Islet of Langerhans (tissue), 1 donor: ENCODE measurements around the gene MPDZ.
A peak's percentile ranks its signal among the peaks of the same experiment; 100 is the strongest.

ENCODE experiments used
- FAIRE-seq: peaks from one replicate; lab custom pipeline; 2011; peaks lifted over from hg19 to GRCh38; lab: Jason Lieb, UNC

The MPDZ gene

DNA sequence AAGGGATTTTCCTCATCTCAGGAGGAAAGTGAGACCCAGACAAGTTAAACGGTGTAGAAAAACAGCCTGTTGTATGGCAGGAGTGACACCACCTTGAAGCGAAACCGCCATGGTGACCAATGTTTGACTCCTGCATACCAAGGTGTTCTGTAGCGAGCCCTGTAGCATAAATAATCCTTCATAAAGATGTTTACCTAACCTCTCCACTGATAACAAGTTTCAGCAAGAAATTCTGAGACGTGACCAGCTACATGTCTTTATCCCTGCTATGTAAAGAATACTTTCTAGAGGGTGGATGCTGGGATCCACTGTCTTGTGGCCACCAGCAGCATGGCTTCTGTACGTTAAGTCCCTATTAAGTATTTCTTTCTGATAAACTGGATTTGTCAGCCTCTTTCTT is 148.1 kb downstream of the MPDZ start:
- FAIRE-seq, result no peak

DNA sequence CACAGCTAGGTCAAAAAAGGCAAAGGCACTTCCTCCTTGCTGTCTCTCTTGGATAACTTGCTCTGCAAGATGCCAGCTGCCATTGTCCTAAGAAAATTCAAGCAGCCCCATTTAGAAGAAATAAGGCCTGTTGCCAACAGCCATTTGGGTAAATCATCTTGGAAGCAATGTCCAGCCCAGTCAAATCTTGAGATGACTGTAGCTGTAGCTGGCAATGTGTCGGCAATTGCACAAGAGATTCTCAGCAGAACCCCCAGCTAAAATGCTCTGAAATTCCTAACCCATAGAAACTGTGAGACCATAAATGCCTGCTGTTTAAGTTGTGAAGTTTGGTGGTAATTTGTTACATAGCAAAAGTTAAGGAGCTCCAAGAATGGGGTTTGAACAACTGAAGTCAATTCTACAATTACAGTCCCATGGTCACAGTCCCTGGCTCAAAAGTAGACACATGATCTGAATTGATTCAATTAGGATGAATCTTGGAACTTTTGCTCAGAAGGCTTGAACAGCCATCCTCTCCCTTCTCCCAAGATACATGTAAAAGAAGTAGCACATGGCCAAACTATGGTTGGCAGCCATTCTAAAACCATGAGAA is 151.1 kb downstream of the MPDZ start:
- FAIRE-seq, result no peak

GRCh38 chr9:13127131-13127530 is 152.4 kb downstream of the MPDZ start:
- FAIRE-seq, result no peak

GRCh38 chr9:13125261-13125660 is 154.2 kb downstream of the MPDZ start:
- FAIRE-seq, result no peak

GRCh38 chr9:13122756-13123369 is 156.6 kb downstream of the MPDZ start:
- no peak for FAIRE-seq

GRCh38 chr9:13118313-13118712 is 161.2 kb downstream of the MPDZ start:
- no peak for FAIRE-seq

- no peak for FAIRE-seq
Observed at GRCh38 chr9:13116292-13116691, 163.2 kb downstream of the MPDZ start.

GRCh38 chr9:13113751-13114150 is 165.7 kb downstream of the MPDZ start:
- FAIRE-seq, result no peak

DNA sequence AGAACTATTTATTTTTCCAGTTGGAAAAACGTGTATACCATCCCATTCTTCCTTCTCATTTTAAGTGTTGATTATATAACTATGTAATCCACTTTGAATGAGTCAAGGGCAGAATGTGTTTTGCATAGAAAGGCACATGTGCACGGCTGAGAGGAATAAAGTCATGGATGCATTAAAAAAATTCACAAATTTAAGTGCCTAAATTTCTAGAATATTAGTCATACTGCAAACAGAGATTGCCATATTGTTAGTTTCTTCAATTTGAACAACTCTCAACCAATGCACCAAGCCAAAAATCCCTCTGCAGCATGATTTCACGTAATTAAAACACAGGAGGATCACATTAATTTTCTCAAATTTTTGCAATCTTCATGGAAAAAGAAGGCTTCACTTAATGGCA is 166.3 kb downstream of the MPDZ start:
- no peak for FAIRE-seq

- FAIRE-seq, result no peak
Observed at GRCh38 chr9:13111778-13112177, 167.7 kb downstream of the MPDZ start.

DNA sequence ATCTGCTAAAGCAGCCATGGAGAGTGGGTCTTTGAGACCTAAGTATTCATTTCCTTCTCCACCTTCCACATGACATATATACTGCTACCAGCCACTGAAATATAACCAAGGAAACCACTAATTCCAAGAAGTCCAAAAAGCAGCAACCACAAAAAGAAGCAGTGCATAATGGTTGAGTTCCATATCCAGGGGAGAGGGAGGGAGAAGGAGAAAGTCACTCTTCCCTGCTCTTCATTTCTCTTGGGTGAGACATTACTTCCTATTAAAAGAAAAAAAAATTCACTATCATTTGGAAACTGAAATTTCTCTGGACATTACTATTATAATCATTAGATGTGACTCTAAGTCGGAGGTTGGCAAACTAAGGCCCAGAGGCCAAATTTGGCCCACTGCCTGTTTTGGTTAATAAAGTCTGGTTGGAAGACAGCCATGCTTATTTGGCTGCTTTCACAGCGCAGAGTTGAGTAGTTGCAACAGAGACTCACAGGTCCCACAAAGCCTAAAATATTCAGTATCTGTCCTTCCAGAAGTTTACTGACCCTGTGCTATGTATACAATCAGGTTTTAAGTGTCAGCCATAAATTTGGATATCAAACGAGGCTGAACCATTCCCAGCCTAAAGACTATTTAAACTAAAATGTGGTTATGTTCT is 168.6 kb downstream of the MPDZ start:
- no peak for FAIRE-seq

DNA sequence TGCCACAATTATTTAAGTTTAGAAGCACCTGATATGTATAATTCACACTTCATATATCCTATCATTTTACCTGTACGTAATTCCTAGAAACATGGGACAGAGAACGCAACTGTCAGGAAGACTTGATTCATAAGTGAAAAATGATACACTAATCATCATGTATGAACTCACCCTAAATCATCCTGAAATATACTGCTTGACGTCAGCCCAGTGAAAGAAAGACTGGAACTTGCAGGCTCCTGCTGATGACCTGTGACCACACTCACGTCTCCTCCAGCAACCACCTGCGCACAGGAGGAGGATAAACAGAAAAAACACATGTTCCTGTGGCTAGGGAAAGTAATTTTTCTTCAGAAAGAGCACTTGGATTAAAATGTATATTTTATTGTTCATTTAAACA is 169.7 kb downstream of the MPDZ start:
- no peak for FAIRE-seq

GRCh38 chr9:13107008-13107407 is 172.5 kb downstream of the MPDZ start:
- FAIRE-seq, result no peak

DNA sequence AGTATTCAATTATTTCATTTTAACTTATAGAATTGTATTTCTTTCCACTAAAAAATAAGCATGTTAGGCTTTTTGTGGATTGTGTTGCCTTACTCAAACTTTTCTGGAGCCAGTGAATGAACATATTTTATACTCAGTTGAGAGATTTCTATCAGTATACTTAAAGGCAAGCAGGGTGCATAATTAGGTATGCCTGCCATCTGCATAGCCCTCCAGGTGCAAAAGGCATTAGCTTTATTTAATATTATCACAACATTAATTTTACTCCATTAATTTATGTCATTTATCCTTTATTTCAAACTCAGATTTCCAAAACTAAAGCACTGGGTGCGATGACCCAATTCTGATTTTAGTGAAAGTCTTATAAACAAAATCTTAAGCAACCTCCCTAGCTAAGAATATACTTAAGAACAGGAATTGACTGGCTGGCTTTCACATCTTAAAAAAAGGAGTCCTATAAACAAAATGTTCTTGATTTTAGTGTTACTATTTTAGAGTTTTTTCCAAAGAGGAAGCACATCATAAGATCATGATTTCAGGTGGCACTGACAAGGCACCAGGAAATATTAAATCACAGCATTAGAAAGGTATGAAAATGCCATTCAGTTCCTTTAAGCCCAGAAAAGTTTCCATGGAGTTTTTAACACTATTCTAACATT is 178.4 kb downstream of the MPDZ start:
- no peak for FAIRE-seq

DNA sequence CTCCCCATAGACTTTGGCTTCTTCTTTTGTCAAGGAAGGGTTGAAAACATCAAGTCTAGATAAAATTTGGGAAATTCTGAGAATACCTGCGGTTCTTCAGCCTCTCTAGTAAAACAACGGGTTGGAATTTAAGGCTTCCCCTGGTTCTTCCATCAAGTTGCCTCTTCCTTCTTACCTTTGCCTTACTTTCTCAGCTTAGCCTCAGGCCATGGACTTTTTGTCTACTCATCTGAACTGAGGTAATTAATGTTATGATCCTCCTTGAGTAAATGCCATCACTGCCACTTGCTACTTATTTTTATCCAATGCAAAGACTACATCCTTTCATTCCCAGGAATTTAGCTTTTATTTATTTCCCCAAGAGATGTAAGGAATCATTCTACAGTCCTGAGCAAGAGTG is 184.4 kb downstream of the MPDZ start:
- no peak for FAIRE-seq

GRCh38 chr9:13090628-13091027 is 188.9 kb downstream of the MPDZ start:
- FAIRE-seq, result no peak

GRCh38 chr9:13089666-13090065 is 189.8 kb downstream of the MPDZ start:
- FAIRE-seq, result no peak

GRCh38 chr9:13088720-13089427 is 190.6 kb downstream of the MPDZ start:
- FAIRE-seq, result peak; percentile 51

DNA sequence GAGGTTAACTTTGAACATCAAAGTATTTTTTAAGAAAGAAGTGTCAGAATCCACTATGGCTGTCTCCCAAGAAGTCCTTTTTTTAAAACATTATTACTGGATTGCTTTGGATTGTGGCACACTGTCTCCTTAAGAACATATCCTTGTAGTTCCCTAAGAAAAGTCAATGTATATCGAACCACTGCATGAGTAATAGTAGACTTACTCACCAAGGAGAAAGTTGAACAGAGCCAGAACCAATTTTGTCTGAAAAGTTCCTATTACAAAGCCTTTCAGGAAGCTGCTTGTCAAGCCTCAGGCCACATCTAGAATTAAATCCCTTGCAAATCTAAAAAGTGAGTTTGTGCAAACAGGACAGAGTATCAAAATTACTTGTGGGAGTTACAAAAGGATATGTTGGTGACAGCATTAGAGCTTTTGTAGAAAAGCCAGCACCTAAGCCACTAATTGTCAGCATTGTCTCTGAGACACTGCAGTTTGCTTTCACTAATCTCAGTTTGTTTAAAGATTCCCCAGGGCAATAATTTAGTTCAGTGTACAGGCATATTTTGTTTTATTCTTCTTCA is 195.4 kb downstream of the MPDZ start:
- no peak for FAIRE-seq

- FAIRE-seq, result no peak
Observed at GRCh38 chr9:13083366-13083765, 196.1 kb downstream of the MPDZ start.

GRCh38 chr9:13082796-13083195 is 196.7 kb downstream of the MPDZ start:
- no peak for FAIRE-seq

DNA sequence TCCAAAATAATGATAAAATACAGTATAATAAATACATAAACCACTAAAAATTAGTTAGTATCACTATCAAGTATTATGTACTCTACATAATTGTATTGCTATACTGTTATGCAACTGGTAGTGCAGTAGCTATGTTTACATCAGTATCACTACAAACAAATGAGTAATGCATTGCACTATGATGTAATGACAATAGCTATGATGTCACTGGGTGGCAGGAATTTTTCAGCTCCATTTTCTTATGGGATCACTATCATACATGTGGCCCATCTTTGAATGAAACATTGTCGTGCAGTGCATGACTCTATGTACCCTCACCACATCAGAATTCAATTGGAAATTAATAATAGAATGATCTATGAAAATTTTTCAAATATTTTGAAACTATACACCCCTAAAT is 201.3 kb downstream of the MPDZ start:
- FAIRE-seq, result no peak

- no peak for FAIRE-seq
Observed at GRCh38 chr9:13076616-13077015, 202.9 kb downstream of the MPDZ start.
